Measurements from ENCODE around the gene HMGXB3. TPM values are rescaled to one million over a fixed set of nuclear protein-coding genes. Genes with fewer than 3 reads are reported as not detected.

Gene HMGXB3
- total RNA-seq, 4 donors from 2014 or later = 28.8 to 59.3 (median 31.4) TPM

GRCh38 chr5:150078802-150079689, 78.5 kb downstream of the HMGXB3 start:
- Histone ChIP-seq H3K9me3 (no peaks in the 10 kb centered on the region), H3K27me3 (no peaks in the 10 kb centered on the region), H3K4me3 (no peak overlapping the region), H3K4me1 (no peaks in the 10 kb centered on the region), H3K36me3 (no peaks in the 10 kb centered on the region), H3K27ac (no peak overlapping the region)
- TF ChIP-seq EP300 (IDR thresholded peaks at IDR 0.05) (no peak), POLR2A (IDR thresholded peaks at IDR 0.05) (no peak), POLR2AphosphoS5 (IDR thresholded peaks at IDR 0.05) (no peak), CTCF (IDR thresholded peaks at IDR 0.05) (no peak)
- DNase-seq (ENCODE audit: low spot score in 2 of 2) = peak; percentile 42 to 56
- WGBS = 80% methylated on average over 7 of the region's 7 CpGs

GRCh38 chr5:150079909-150080461, 79.4 kb downstream of the HMGXB3 start:
- H3K4me1 ChIP-seq = no peaks in the 10 kb centered on the region
- H3K9me3 ChIP-seq = no peaks in the 10 kb centered on the region
- 96% methylated on average over 6 of the region's 19 CpGs for WGBS
- H3K36me3 ChIP-seq = no peaks in the 10 kb centered on the region
- DNase-seq (ENCODE audit: low spot score in 2 of 2) = peak in 1 of 2 donors; percentile 75
- H3K4me3 ChIP-seq = no peak overlapping the region
- no peak for TF ChIP-seq EP300 (IDR thresholded peaks at IDR 0.05)
- no peak for TF ChIP-seq POLR2A (IDR thresholded peaks at IDR 0.05)
- TF ChIP-seq POLR2AphosphoS5 (IDR thresholded peaks at IDR 0.05) = no peak
- TF ChIP-seq CTCF (IDR thresholded peaks at IDR 0.05) = no peak
- no peaks in the 10 kb centered on the region for H3K27me3 ChIP-seq
- no peak overlapping the region for H3K27ac ChIP-seq

GRCh38 chr5:150080696-150081435, 80.3 kb downstream of the HMGXB3 start:
- TF ChIP-seq CTCF (IDR thresholded peaks at IDR 0.05) = no peak
- no peak for TF ChIP-seq POLR2A (IDR thresholded peaks at IDR 0.05)
- TF ChIP-seq EP300 (IDR thresholded peaks at IDR 0.05) = no peak
- no peak for TF ChIP-seq POLR2AphosphoS5 (IDR thresholded peaks at IDR 0.05)
- no peaks in the 10 kb centered on the region for H3K9me3 ChIP-seq
- peak in 1 of 2 donors; percentile 54 for DNase-seq (ENCODE audit: low spot score in 2 of 2)
- H3K36me3 ChIP-seq = no peaks in the 10 kb centered on the region
- WGBS = 88% methylated on average over 14 of the region's 15 CpGs
- no peak overlapping the region for H3K27ac ChIP-seq
- H3K27me3 ChIP-seq = peaks cover 2% of the 10 kb centered on the region
- H3K4me1 ChIP-seq = no peaks in the 10 kb centered on the region
- H3K4me3 ChIP-seq = no peak overlapping the region

- H3K27ac ChIP-seq = no peak overlapping the region
- H3K36me3 ChIP-seq = no peaks in the 10 kb centered on the region
- TF ChIP-seq EP300 (IDR thresholded peaks at IDR 0.05) (no peak), CTCF (IDR thresholded peaks at IDR 0.05) (no peak), POLR2A (IDR thresholded peaks at IDR 0.05) (no peak), POLR2AphosphoS5 (IDR thresholded peaks at IDR 0.05) (no peak)
- DNase-seq (ENCODE audit: low spot score in 2 of 2) = peak in 1 of 2 donors; percentile 79
- H3K4me1 ChIP-seq = no peaks in the 10 kb centered on the region
- peaks cover 3% of the 10 kb centered on the region for H3K27me3 ChIP-seq
- no peaks in the 10 kb centered on the region for H3K9me3 ChIP-seq
- H3K4me3 ChIP-seq = no peak overlapping the region
- WGBS = 33% methylated on average over 12 of the region's 15 CpGs
These were observed 81.2 kb downstream of the HMGXB3 start for GRCh38 chr5:150081541-150082283.

All from suprapubic skin (tissue), 4 donors.